HG03378 (cell line): ENCODE measurements around the gene URI1.
"Not testable (repeated sequence)": the region's sequence is repeated elsewhere in the genome, so short reads cannot be mapped to it uniquely, and the experiment has no call there.

ENCODE experiments used
- ATAC-seq: cut with Tn5 transposase; IDR thresholded peaks from one replicate; pipeline ENCODE4 v1.9.1; 2021; ENCODE audit warnings: mild to moderate bottlenecking, moderate library complexity; ENCODE audit not compliant: unreplicated experiment

URI1 gene

DNA sequence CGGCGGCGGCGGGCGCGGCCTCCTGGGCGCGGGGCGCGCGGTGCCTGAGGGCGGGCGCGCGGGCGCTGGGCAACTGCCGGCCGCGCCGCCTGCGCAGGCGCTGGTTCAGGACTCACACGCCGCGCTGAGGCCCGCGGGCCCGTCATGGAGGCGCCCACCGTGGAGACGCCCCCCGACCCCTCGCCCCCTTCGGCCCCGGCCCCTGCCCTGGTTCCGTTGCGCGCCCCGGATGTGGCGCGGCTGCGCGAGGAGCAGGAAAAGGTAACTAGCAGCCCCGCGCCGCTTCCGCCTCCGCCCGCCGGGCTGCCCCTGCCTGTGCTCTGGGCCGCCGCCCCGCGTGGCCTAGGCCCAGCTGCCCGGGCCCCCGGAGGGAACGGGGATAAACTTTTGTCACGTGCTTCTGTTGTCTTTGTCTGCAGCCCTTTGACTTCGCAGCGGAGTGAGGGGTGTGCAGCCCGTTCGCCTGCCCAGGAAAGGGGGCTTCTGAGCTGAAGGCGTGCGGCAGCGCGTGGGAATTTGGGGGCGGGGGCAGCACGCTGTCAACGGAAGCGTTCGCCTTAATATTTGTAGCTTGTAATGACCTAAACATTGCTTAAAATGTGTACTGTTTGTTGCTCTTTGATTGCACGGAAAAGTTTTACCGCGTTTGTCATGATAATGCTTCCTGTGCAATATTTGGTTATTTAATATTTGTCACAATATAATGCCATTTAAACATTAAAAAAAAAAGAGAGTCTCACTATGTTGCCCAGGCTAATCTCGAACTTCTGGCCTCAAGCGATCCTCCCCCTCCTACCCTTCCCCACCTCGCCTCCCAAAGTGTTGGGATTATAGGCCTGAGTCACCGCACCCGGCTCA is 594 bp downstream of the URI1 start:
- ATAC-seq: peak; percentile 62

DNA sequence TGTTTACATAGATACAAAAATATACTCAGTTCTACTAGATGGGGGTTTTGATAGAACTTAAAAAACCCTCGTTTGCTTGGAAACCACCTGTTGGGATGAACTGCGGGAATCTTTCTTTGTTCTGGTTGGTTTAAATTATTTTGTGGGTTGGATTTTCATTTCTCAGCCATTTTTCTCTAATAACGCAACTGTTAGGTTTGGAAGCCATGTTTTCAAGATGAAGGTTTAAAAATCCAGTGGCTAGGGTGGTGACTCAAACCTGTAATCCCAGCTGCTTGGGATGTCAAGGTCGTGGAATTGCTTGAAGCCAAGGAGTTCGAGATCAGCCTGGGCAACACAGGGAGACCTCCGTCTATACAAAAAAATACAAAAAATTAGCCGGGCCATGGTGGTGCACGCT is 1.6 kb downstream of the URI1 start:
- no peak for ATAC-seq

DNA sequence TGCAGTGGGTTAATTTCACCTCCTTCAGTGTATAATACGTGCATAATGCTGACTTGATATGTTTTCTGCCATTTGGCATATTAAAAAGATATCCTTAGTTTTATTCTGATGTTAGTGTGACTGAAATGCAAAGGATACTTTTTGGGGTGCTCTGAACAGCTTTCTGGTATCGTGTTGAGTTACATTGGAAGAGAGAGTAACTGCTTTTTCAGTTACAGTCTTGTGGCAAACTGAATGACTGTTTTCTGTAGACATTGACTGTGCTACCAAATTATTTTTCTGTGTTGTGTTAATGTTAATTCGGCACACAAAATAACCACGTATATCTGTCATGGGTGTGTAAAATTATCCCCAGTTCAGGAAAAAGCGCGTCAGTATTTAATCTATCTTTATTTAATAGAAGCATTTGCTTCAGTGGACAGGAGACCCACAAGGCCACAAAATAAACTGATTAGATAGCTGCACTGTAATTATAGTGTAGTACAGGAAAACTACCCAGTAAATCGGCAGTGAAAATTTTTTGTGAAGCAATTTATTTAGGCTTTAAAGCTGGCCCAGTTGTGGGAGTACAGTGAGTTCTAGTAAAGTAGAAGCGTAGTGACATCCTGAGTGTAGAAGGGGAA is 2.5 kb downstream of the URI1 start:
- ATAC-seq: no peak

GRCh38 chr19:29945017-29945416 is 3.0 kb downstream of the URI1 start:
- ATAC-seq: no peak

GRCh38 chr19:29945433-29945832 is 3.4 kb downstream of the URI1 start:
- ATAC-seq: no peak

DNA sequence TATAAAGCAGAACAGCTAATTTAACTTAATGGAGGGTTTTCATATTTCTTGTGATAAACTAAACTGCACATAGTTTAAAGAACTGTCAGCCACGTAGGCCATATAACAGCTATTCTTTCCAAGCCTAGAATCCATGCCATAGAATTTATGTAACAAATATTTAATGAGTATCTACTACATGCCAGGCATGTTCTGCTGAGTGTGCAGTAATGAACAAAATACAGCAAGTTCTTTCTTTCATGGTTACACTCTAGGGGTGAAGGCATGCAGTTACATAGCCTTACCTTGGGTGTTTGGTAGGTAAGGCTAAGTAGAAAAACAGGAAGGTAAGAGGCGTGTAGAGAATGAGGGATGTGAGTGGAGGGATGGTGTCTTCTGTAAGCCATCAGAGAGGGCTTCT is 4.6 kb downstream of the URI1 start:
- ATAC-seq: no peak

- no peak for ATAC-seq
These were observed 5.8 kb downstream of the URI1 start for GRCh38 chr19:29947871-29948270.

- ATAC-seq: not testable (repeated sequence)
These were observed 6.9 kb downstream of the URI1 start for GRCh38 chr19:29948759-29949470.

GRCh38 chr19:29952177-29952576 is 10.1 kb downstream of the URI1 start:
- no peak for ATAC-seq

GRCh38 chr19:29952646-29953045 is 10.6 kb downstream of the URI1 start:
- ATAC-seq: no peak

- ATAC-seq: no peak
These were observed 11.6 kb downstream of the URI1 start for GRCh38 chr19:29953352-29954247.

- no peak for ATAC-seq
These were observed 14.8 kb downstream of the URI1 start for GRCh38 chr19:29956855-29957254.

- ATAC-seq: no peak
These were observed 19.3 kb downstream of the URI1 start for GRCh38 chr19:29961311-29961710.

- no peak for ATAC-seq
These were observed 20.8 kb downstream of the URI1 start for GRCh38 chr19:29962793-29963192.

GRCh38 chr19:29963576-29963975 is 21.5 kb downstream of the URI1 start:
- ATAC-seq: no peak

GRCh38 chr19:29964171-29964570 is 22.1 kb downstream of the URI1 start:
- ATAC-seq: no peak

- no peak for ATAC-seq
These were observed 23.5 kb downstream of the URI1 start for GRCh38 chr19:29965492-29965891.

DNA sequence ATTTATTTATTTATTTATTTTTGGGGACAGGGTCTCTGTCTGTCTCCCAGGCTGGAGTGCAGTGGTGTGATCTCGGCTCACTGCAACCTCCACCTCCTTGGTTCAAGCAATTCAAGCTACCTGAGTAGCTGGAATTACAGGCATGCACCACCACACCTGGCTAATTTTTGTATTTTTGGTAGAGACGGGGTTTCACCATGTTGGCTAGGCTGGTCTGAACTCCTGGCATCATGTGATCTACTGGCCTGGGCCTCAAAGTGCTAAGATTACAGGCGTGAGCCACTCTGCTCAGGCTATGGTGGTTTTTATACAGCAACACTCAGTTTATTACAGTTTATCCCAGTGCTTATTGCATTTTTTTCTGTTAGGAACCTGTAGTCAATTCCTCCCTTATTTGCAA is 24.1 kb downstream of the URI1 start:
- not testable (repeated sequence) for ATAC-seq

- no peak for ATAC-seq
These were observed 24.7 kb downstream of the URI1 start for GRCh38 chr19:29966588-29967249.

DNA sequence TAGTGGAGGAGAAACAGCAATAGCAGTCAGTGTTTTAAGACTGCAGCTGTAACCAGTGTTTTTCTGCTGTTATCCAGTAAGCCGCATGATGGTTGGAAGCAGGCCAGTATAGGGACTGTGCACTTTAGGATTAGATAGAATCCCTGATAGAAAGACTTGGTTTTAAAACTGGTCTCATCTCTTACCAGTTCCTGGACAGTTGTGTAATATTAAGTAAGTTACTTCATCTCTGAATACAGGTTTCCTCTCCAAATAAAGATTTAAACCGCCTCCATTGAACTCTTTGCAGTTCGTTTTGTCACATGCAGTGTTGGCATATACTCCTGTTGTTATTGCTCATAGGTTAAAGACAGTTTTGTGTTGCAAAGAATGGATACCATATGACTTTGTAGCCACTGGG is 25.6 kb downstream of the URI1 start:
- no peak for ATAC-seq
